IPS-18a (cell line): ENCODE measurements around the gene RGS9BP.
A peak's percentile ranks its signal among the peaks of the same experiment; 100 is the strongest.

Source experiments
- H3K27ac ChIP-seq: one replicate; pipeline ENCODE4 v1.5.1; 2013; ENCODE audit warnings: low read length
- H3K27me3 ChIP-seq: one replicate; pipeline ENCODE4 v1.6.1; 2013; ENCODE audit warnings: mild to moderate bottlenecking, low read length; ENCODE audit not compliant: control insufficient read depth, insufficient read depth
- H3K36me3 ChIP-seq: one replicate; pipeline ENCODE4 v1.6.1; 2013; ENCODE audit warnings: low read depth, low read length; ENCODE audit not compliant: control insufficient read depth
- H3K4me1 ChIP-seq: one replicate; pipeline ENCODE4 v1.6.1; 2013; ENCODE audit warnings: low read depth, low read length; ENCODE audit not compliant: control insufficient read depth
- H3K4me3 ChIP-seq: one replicate; pipeline ENCODE4 v1.5.1; 2013; ENCODE audit warnings: low read length
- H3K9ac ChIP-seq: one replicate; pipeline ENCODE4 v1.6.1; 2013; ENCODE audit warnings: mild to moderate bottlenecking, low read length, moderate library complexity
- H3K9me3 ChIP-seq: one replicate; pipeline ENCODE4 v1.6.1; 2013; ENCODE audit warnings: low read depth, low read length; ENCODE audit not compliant: control insufficient read depth

The RGS9BP gene, protein sequence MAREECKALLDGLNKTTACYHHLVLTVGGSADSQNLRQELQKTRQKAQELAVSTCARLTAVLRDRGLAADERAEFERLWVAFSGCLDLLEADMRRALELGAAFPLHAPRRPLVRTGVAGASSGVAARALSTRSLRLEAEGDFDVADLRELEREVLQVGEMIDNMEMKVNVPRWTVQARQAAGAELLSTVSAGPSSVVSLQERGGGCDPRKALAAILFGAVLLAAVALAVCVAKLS

GRCh38 chr19:32675720-32676185, at the start of gene RGS9BP:
TSS of gene RGS9BP (plus strand) at chr19:32675848. CDS start at chr19:32676264, 416 bp downstream.
- Histone ChIP-seq H3K9me3 (no peaks in the 10 kb centered on the region), H3K4me3 (peak within 1 kb of the TSS; percentile 79), H3K27ac (no peak within 1 kb of the TSS), H3K9ac (peak within 1 kb of the TSS; percentile 54), H3K27me3 (peaks cover 52% of the 10 kb centered on the region), H3K4me1 (peaks cover 9% of the 10 kb centered on the region), H3K36me3 (no peaks in the 10 kb centered on the region)

GRCh38 chr19:32626969-32627368, 48.7 kb upstream of the RGS9BP start:
- no peak overlapping the region for H3K27ac ChIP-seq
- no peak overlapping the region for H3K9ac ChIP-seq
- no peaks in the 10 kb centered on the region for H3K27me3 ChIP-seq
- H3K4me3 ChIP-seq: no peak overlapping the region
- H3K9me3 ChIP-seq: no peaks in the 10 kb centered on the region
- no peaks in the 10 kb centered on the region for H3K4me1 ChIP-seq
- H3K36me3 ChIP-seq: peaks cover 26% of the 10 kb centered on the region

GRCh38 chr19:32627714-32628270, 47.9 kb upstream of the RGS9BP start:
- Histone ChIP-seq H3K9me3 (no peaks in the 10 kb centered on the region), H3K27ac (no peak overlapping the region), H3K9ac (no peak overlapping the region), H3K36me3 (peaks cover 22% of the 10 kb centered on the region), H3K4me3 (no peak overlapping the region), H3K27me3 (no peaks in the 10 kb centered on the region), H3K4me1 (no peaks in the 10 kb centered on the region)

DNA sequence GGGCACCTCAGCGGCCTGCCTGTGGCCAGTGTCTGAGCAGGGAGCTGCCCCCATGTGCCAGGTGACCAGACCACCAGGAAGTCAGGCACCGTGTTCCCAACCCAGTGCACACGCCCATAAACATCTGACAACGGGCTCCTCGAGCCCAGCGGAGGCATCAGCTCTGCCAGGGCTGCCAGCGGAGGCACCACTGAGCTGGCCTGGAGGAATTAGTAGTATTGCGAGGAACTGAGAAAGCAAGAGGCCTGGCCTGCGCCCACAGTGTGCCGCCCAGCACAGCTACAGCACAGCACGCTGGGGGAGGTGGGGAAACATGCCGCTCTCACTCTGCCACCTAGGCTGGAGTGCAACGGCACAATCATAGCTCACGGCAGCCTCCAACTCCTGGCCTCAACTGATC, 45.3 kb upstream of the RGS9BP start:
- no peak overlapping the region for H3K9ac ChIP-seq
- H3K9me3 ChIP-seq: no peaks in the 10 kb centered on the region
- no peak overlapping the region for H3K27ac ChIP-seq
- H3K27me3 ChIP-seq: no peaks in the 10 kb centered on the region
- no peak overlapping the region for H3K4me3 ChIP-seq
- peaks cover 11% of the 10 kb centered on the region for H3K36me3 ChIP-seq
- H3K4me1 ChIP-seq: no peaks in the 10 kb centered on the region

DNA sequence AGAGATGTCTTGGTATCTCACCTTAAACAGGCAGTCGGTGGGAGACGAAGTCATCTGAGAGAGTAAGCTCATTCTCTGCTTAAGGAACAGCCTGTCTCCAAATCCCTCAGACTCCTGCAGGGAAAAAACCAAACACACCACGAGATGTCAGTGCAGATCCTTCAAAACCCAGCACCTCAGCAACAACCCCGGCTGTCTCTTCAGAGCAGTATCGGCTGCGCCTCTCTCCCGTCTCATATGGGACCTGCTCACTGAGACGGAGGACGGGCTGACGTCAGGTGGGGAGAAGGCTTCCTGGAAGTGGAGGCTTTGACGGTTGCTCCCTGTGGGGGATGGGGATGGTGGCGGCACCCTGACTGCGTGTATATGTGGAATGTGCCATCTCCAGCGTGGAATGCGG, 44.3 kb upstream of the RGS9BP start:
- H3K9ac ChIP-seq: no peak overlapping the region
- peaks cover 17% of the 10 kb centered on the region for H3K36me3 ChIP-seq
- no peak overlapping the region for H3K4me3 ChIP-seq
- H3K27me3 ChIP-seq: no peaks in the 10 kb centered on the region
- no peak overlapping the region for H3K27ac ChIP-seq
- H3K9me3 ChIP-seq: no peaks in the 10 kb centered on the region
- no peaks in the 10 kb centered on the region for H3K4me1 ChIP-seq

DNA sequence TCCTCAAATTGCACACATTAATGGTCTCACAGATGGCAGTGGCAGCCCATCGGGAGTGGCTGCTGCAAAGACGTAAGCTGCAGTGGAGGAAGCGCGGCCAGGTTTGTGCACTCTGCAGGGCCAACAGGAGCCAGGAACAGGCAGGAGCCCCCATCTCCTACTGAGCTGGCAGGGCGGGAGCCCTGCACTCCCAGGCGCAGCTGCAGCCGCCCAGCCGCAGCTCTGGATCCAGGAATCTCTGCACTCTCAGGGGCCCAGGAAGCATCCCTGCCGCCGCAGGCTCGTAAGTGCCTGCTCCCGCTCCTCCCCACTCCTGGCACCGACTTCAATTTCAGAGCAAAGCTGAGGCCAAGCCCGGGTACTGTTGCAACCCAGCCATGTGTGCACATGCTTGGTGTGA, 38.2 kb upstream of the RGS9BP start:
- Histone ChIP-seq H3K4me3 (no peak overlapping the region), H3K4me1 (no peaks in the 10 kb centered on the region), H3K9me3 (no peaks in the 10 kb centered on the region), H3K36me3 (peaks cover 47% of the 10 kb centered on the region), H3K9ac (no peak overlapping the region), H3K27ac (no peak overlapping the region), H3K27me3 (no peaks in the 10 kb centered on the region)

GRCh38 chr19:32638625-32639024, 37.0 kb upstream of the RGS9BP start:
- Histone ChIP-seq H3K27me3 (no peaks in the 10 kb centered on the region), H3K9me3 (no peaks in the 10 kb centered on the region), H3K27ac (no peak overlapping the region), H3K4me1 (no peaks in the 10 kb centered on the region), H3K9ac (no peak overlapping the region), H3K4me3 (no peak overlapping the region), H3K36me3 (peaks cover 55% of the 10 kb centered on the region)

- Histone ChIP-seq H3K27me3 (no peaks in the 10 kb centered on the region), H3K27ac (no peak overlapping the region), H3K36me3 (peaks cover 54% of the 10 kb centered on the region), H3K9ac (no peak overlapping the region), H3K4me3 (no peak overlapping the region), H3K9me3 (no peaks in the 10 kb centered on the region), H3K4me1 (no peaks in the 10 kb centered on the region)
Observed at GRCh38 chr19:32642771-32643170, 32.9 kb upstream of the RGS9BP start.

DNA sequence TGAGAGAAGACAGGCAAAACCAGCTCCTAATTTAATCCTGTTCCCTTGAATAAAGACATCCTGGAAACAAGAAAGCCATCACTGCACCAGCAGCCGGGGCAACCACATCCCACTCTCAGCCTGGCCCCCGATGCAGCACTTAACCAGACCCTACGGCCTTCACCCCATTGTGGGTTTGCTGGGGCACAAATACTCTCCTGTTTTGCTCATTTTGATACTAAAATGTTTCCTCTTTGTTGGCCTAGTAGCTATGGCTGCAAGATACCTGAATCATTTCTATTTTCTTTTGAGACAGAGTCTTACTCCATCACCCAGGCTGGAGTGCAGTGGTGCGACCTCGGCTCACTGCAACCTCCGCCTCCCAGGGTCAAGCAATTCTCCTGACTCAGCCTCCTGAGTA, 29.1 kb upstream of the RGS9BP start:
- Histone ChIP-seq H3K9me3 (no peaks in the 10 kb centered on the region), H3K4me1 (no peaks in the 10 kb centered on the region), H3K27me3 (no peaks in the 10 kb centered on the region), H3K9ac (no peak overlapping the region), H3K4me3 (no peak overlapping the region), H3K36me3 (peaks cover 43% of the 10 kb centered on the region), H3K27ac (no peak overlapping the region)

DNA sequence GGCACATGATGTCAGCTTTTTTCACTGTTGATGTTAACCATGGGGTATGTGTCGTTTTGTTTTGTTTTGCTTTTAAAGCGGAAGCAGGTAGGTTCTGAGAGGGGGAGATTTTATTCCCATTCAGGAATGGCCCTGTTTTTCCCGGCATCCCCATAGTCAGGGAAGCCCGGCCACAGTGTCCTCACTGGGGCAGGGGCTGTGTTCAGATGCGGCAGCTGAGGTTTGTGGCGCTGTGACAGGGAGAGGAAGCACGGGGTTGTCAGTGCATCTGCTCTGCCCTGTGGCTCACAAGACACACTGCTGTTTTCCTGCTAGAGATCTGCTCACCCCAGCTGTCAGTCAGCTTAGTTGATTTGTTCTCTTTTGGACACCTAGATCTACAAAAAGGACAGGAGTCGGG, 28.3 kb upstream of the RGS9BP start:
- Histone ChIP-seq H3K36me3 (peaks cover 36% of the 10 kb centered on the region), H3K27me3 (no peaks in the 10 kb centered on the region), H3K4me1 (no peaks in the 10 kb centered on the region), H3K9me3 (no peaks in the 10 kb centered on the region), H3K9ac (no peak overlapping the region), H3K4me3 (no peak overlapping the region), H3K27ac (no peak overlapping the region)

- no peaks in the 10 kb centered on the region for H3K4me1 ChIP-seq
- no peaks in the 10 kb centered on the region for H3K27me3 ChIP-seq
- no peak overlapping the region for H3K27ac ChIP-seq
- H3K4me3 ChIP-seq: no peak overlapping the region
- H3K9me3 ChIP-seq: no peaks in the 10 kb centered on the region
- H3K36me3 ChIP-seq: peaks cover 24% of the 10 kb centered on the region
- H3K9ac ChIP-seq: no peak overlapping the region
Observed at GRCh38 chr19:32649751-32650150, 25.9 kb upstream of the RGS9BP start.

GRCh38 chr19:32650671-32651070, 25.0 kb upstream of the RGS9BP start:
- Histone ChIP-seq H3K9ac (no peak overlapping the region), H3K27me3 (no peaks in the 10 kb centered on the region), H3K4me3 (no peak overlapping the region), H3K27ac (no peak overlapping the region), H3K4me1 (no peaks in the 10 kb centered on the region), H3K9me3 (no peaks in the 10 kb centered on the region), H3K36me3 (peaks cover 24% of the 10 kb centered on the region)
